Vagina (tissue), 2 donors: Measurements from ENCODE around the gene RSPO1. TPM values are rescaled to one million over a fixed set of nuclear protein-coding genes. Genes with fewer than 3 reads are reported as not detected.
A peak's percentile ranks its signal among the peaks of the same experiment; 100 is the strongest.

Source experiments
- DNase-seq, 2 donors: peaks; one replicate each; pipeline ENCODE4 v3.0.0-alpha.2; 2017; ENCODE audit errors: extremely low spot score in 2 of 2
- H3K27ac ChIP-seq: fragments of 200-600 bp; sonication (generic); one replicate; pipeline ENCODE4 v1.5.1; 2019
- H3K27me3 ChIP-seq: fragments of 200-600 bp; sonication (generic); one replicate; pipeline ENCODE4 v1.5.1; 2019
- H3K36me3 ChIP-seq, 2 donors: fragments of 200-600 bp; sonication (generic); one replicate each; pipeline ENCODE4 v1.5.1; 2017 to 2019
- H3K4me1 ChIP-seq: fragments of 200-600 bp; sonication (generic); one replicate; pipeline ENCODE4 v1.5.1; 2019
- H3K4me3 ChIP-seq, 2 donors: fragments of 200-600 bp; sonication (generic); 1 replicate in 1 of 2; 2 replicates in 1 of 2; pipeline ENCODE4 v1.5.1; 2016 to 2019
- H3K9me3 ChIP-seq: fragments of 200-600 bp; sonication (generic); one replicate; pipeline ENCODE4 v1.5.1; 2019
- POLR2A ChIP-seq, 2 donors: fragments of 450-650 bp; IDR thresholded peaks; one replicate each; pipeline ENCODE4 v1.6.1; 2017; ENCODE audit warnings: antibody characterized with exemption in 2 of 2, mild to moderate bottlenecking in 2 of 2, moderate library complexity in 2 of 2
- POLR2AphosphoS5 ChIP-seq, 2 donors: sonication (generic); formaldehyde crosslinking; IDR thresholded peaks; one replicate each; pipeline ENCODE4 v1.9.0; 2017; ENCODE audit warnings: antibody characterized with exemption in 2 of 2, mild to moderate bottlenecking in 2 of 2, low read depth in 1 of 2; ENCODE audit not compliant: insufficient read depth in 1 of 2
- intact Hi-C: fragments of 100-400 bp; cut with DNase I; formaldehyde crosslinking; loops from one replicate; pipeline ENCODE4 v1.15.1; 2023
- total RNA-seq: library from RNA; depleted of rRNA; stranded (reverse); fragments of >200 nt; gene quantifications from one replicate; pipeline ENCODE4 v1.2.3, GENCODE V29; 2016
- TF ChIP-seq, protein P1 (sequence below), 3 experiments: fragments of 450-650 bp in 2 of 3; fragments of 200-600 bp in 1 of 3; sonication (generic) in 1 of 3; IDR thresholded peaks; one replicate each; pipeline ENCODE4 v1.5.1; 2017 to 2019; ENCODE audit warnings: antibody characterized with exemption in 3 of 3, mild to moderate bottlenecking in 2 of 3, moderate library complexity in 2 of 3

The RSPO1 gene
- total RNA-seq, 1 donor from 2014 or later: 23.3 TPM

DNA sequence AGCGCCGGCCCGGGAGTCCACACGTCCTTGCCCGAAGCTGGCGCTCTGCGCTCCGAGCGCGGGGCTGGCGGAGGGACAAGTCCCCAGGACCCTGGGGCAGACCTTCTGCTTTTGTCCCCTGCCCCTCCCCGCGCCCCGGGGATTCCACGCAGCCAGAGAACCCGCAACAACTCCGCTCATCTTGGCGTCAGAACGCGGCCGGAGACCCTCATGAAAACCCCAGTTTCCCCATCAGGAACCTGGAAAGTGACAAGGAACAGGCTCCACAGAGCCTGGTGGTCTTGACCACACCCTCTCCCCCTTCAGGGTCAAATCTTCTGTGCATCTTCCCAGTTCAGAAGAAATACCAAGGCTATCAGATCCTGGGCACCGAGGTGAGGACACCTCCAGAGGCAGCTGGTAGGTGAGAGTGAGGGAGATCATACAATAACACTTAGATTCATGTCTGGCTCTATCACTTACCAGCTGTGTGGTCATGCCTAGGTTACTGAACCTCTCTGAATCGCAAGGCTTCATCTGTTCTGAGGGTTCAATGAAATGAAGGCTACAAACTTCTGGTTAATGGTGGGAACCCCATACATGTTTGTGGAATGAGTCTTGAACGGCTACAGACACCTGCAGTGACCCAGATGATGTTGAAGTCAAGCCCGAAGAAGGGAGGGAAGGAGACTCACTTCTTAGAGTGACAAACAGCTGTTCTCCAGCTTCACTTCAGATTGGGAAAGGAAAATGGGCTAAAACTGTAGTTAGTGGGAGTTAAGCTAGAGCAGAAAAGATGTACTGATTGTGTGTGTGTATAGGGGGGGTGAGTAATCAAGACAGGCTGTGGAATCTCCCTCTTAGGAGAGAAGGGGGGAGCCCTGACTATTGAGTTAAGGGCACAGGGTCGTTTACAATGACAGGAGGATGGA is 555 bp upstream of the RSPO1 start:
- H3K4me1 ChIP-seq: peaks cover 31% of the 10 kb centered on the region
- H3K27me3 ChIP-seq: no peaks in the 10 kb centered on the region
- no peak for DNase-seq
- intact Hi-C loops: no loop called here
- H3K27ac ChIP-seq: peak overlapping the region; percentile 61
- H3K36me3 ChIP-seq: no peaks in the 10 kb centered on the region
- H3K9me3 ChIP-seq: no peaks in the 10 kb centered on the region
- H3K4me3 ChIP-seq: peak overlapping the region; percentile 51 to 52
- TF ChIP-seq POLR2AphosphoS5 (IDR thresholded peaks at IDR 0.05; ENCODE audit: insufficient read depth in 1 of 2, low read depth in 1 of 2): peak in 1 of 2 donors; percentile 2
- TF ChIP-seq, protein P1, sequence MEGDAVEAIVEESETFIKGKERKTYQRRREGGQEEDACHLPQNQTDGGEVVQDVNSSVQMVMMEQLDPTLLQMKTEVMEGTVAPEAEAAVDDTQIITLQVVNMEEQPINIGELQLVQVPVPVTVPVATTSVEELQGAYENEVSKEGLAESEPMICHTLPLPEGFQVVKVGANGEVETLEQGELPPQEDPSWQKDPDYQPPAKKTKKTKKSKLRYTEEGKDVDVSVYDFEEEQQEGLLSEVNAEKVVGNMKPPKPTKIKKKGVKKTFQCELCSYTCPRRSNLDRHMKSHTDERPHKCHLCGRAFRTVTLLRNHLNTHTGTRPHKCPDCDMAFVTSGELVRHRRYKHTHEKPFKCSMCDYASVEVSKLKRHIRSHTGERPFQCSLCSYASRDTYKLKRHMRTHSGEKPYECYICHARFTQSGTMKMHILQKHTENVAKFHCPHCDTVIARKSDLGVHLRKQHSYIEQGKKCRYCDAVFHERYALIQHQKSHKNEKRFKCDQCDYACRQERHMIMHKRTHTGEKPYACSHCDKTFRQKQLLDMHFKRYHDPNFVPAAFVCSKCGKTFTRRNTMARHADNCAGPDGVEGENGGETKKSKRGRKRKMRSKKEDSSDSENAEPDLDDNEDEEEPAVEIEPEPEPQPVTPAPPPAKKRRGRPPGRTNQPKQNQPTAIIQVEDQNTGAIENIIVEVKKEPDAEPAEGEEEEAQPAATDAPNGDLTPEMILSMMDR (IDR thresholded peaks at IDR 0.05): no peak

DNA sequence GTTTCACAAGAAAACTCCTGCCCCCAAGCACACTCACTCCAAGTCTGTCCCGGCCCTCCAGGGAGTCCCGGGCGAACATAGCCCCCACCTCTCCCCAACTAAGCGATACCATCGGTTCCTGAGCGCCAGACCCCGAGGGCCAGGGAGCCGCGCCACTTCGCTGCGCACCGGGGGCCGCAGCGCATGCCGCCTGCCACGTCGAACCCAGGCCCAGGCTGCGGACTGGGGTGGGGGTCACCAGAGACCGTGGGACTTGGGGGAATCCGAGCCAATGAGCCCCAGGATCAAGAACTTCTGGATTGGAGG is 801 bp downstream of the RSPO1 start:
- H3K4me1 ChIP-seq: peaks cover 33% of the 10 kb centered on the region
- TF ChIP-seq, protein P1 (IDR thresholded peaks at IDR 0.05): no peak
- no peak for TF ChIP-seq POLR2A (IDR thresholded peaks at IDR 0.05)
- no peak for TF ChIP-seq POLR2AphosphoS5 (IDR thresholded peaks at IDR 0.05; ENCODE audit: insufficient read depth in 1 of 2, low read depth in 1 of 2)
- intact Hi-C loops: no loop called here
- no peaks in the 10 kb centered on the region for H3K9me3 ChIP-seq
- H3K27me3 ChIP-seq: no peaks in the 10 kb centered on the region
- no peak for DNase-seq
- H3K4me3 ChIP-seq: peak overlapping the region; percentile 51 to 52
- no peaks in the 10 kb centered on the region for H3K36me3 ChIP-seq
- H3K27ac ChIP-seq: peak overlapping the region; percentile 61

DNA sequence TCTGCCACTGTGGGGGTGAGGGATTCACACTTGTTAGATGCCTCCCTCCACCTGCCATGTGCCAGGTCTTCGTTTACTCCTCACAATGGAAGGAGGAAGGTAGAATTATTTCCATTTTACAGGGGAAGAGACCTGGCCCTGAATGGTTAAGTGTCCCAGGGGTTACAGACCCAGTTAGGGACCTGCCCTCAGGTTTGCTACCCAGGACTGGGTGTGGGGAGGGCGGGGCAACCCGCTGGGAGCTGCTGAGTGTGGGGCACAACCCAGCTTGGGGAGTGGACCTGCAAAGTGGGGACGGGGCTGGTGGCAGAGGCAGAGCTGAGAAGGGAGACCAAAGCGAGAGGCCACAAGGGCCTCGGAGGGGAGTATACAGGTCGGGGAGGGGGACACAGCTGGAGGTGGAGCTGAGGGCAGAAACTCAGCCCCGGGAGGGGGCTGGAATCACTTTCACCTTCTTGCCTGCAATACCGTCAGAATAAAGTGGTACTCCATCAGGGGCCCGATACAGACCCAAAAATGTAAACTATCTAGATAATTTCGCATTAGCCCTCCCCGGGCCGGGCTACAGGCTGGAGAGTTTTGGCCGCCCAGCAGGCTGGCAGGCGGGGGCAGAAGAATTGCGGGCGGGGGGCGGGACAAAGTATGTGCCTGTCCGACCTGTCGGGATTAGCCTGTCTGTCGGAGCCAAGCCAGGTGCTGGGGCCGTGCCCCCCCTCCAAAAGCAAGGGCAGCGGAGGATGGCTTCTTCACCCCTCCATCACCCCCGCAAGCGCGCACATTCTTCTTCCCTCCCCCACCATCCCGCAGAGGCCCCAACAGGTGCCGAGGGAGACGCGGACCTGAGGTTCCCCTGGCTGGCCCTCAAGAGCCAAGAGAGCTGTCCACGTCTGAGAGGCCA is 1.4 kb downstream of the RSPO1 start:
- no peak for TF ChIP-seq POLR2A (IDR thresholded peaks at IDR 0.05)
- TF ChIP-seq, protein P1 (IDR thresholded peaks at IDR 0.05): no peak
- no peaks in the 10 kb centered on the region for H3K36me3 ChIP-seq
- no peaks in the 10 kb centered on the region for H3K9me3 ChIP-seq
- peaks cover 33% of the 10 kb centered on the region for H3K4me1 ChIP-seq
- no peaks in the 10 kb centered on the region for H3K27me3 ChIP-seq
- no peak for DNase-seq
- H3K4me3 ChIP-seq: peak overlapping the region; percentile 51 to 52
- intact Hi-C loops: no loop called here
- peak overlapping the region; percentile 61 for H3K27ac ChIP-seq

DNA sequence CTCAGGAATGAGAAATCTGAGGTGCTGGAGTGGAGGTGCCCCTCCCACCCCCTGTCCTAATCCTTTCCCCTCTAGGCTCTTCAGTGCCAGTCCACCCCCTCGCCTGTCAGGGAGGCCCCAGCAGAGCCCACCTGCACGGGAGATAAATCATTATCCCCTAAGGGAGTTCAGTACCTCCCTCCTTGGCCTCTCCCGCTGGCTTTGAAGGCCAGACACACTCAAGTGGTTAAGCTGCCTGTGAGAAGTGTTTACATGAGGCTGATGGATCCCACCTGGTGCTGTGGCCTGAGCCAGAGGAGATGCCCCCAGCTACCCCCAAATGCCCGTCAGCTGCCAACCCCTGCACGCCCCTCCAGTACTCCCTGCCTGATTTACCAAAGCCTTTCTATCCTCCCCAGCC is 3.7 kb downstream of the RSPO1 start:
- Histone ChIP-seq H3K27ac (no peak overlapping the region), H3K36me3 (no peaks in the 10 kb centered on the region), H3K9me3 (no peaks in the 10 kb centered on the region), H3K27me3 (no peaks in the 10 kb centered on the region), H3K4me1 (peaks cover 32% of the 10 kb centered on the region), H3K4me3 (peak overlapping the region in 1 of 2 donors; percentile 13)
- no peak for TF ChIP-seq POLR2A (IDR thresholded peaks at IDR 0.05)
- intact Hi-C loops: no loop called here
- DNase-seq: no peak

DNA sequence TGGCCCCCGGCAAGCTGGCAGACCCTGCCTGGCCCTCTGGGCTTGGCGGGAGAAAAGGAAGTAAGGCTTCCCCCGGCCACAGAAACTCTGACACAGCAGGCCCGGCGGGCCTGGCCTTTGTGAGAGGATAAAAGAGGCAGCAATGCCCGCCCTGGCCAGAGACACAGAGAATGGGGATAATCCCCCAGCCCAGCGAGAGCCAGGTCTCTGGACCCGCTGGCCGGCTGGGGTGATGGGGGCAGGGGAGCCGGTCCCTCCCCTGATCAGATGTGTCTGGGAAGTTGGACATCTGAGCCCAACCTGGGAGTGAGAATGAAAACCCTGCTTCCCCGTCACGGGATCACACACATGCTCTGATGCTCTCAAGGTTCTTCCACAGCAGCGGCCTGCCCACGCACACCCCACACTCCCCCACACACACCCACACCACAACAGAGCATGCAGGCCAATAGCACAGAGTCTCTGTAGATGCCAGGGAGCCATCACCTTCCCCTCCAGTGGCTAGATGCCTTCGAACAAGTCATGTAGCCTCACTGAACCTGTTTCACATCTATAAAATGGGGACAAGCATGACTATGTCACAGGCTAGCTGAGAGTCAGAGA is 4.2 kb downstream of the RSPO1 start:
- intact Hi-C loops: no loop called here
- DNase-seq: no peak
- H3K36me3 ChIP-seq: no peaks in the 10 kb centered on the region
- H3K27ac ChIP-seq: no peak overlapping the region
- H3K4me3 ChIP-seq: peak overlapping the region in 1 of 2 donors; percentile 13
- peaks cover 36% of the 10 kb centered on the region for H3K4me1 ChIP-seq
- no peaks in the 10 kb centered on the region for H3K27me3 ChIP-seq
- no peaks in the 10 kb centered on the region for H3K9me3 ChIP-seq
- TF ChIP-seq POLR2A (IDR thresholded peaks at IDR 0.05): no peak
- TF ChIP-seq, protein P1 (IDR thresholded peaks at IDR 0.05): no peak
- TF ChIP-seq POLR2AphosphoS5 (IDR thresholded peaks at IDR 0.05; ENCODE audit: insufficient read depth in 1 of 2, low read depth in 1 of 2): no peak
